Measurements from ENCODE around the gene STPG3. TPM values are rescaled to one million over a fixed set of nuclear protein-coding genes. Genes with fewer than 3 reads are reported as not detected.

The STPG3 gene
- total and polyA plus RNA-seq, 2 of the 13 experiments (the other 11 are each of a cell fraction or from before 2014, with no cell fraction given) = not detected

GRCh38 chr9:137221506-137222111 lies 29.5 kb upstream of the STPG3 start (continued):
- TF ChIP-seq HNRNPK (IDR thresholded peaks at IDR 0.05; ENCODE audit: low read depth, low read length, poor library complexity, severe bottlenecking) (peak; percentile 78), CENPBD1 (CRISPR knock-in tag; IDR thresholded peaks at IDR 0.05; ENCODE audit: borderline replicate concordance, low read depth) (no peak), ZFP36L2 (CRISPR knock-in tag; IDR thresholded peaks at IDR 0.05) (no peak), ZIK1 (CRISPR knock-in tag; IDR thresholded peaks at IDR 0.05; ENCODE audit: borderline replicate concordance, low read depth) (no peak), HMGA1 (CRISPR knock-in tag; conservative IDR thresholded peaks at IDR 0.05) (no peak), GPN1 (CRISPR knock-in tag; IDR thresholded peaks at IDR 0.05; ENCODE audit: borderline replicate concordance) (no peak), ZNF746 (CRISPR knock-in tag; IDR thresholded peaks at IDR 0.05) (peak; percentile 59; the same call in 1 of the 2 replicates), ELF4 (CRISPR knock-in tag; IDR thresholded peaks at IDR 0.05; ENCODE audit: borderline replicate concordance) (no peak), SNAPC2 (CRISPR knock-in tag; IDR thresholded peaks at IDR 0.05) (no peak), ZNF619 (CRISPR knock-in tag; IDR thresholded peaks at IDR 0.05) (no peak), ZNF784 (CRISPR knock-in tag; IDR thresholded peaks at IDR 0.05; ENCODE audit: borderline replicate concordance) (no peak), ATRX (CRISPR knock-in tag; IDR thresholded peaks at IDR 0.05; ENCODE audit: borderline replicate concordance) (no peak), ZNF441 (CRISPR knock-in tag; IDR thresholded peaks at IDR 0.05; ENCODE audit: borderline replicate concordance) (no peak), ZSCAN21 (CRISPR knock-in tag; IDR thresholded peaks at IDR 0.05; ENCODE audit: borderline replicate concordance) (no peak), TRIM24 (CRISPR knock-in tag; IDR thresholded peaks at IDR 0.05) (no peak), ZNF678 (CRISPR knock-in tag; IDR thresholded peaks at IDR 0.05) (no peak), EHMT2 (IDR thresholded peaks at IDR 0.05; ENCODE audit: borderline replicate concordance, low read depth, low read length) (no peak), ZNF773 (CRISPR knock-in tag; IDR thresholded peaks at IDR 0.05; ENCODE audit: borderline replicate concordance) (no peak), ZSCAN29 (CRISPR knock-in tag; conservative IDR thresholded peaks at IDR 0.05) (no peak), FOXP4 (CRISPR knock-in tag; IDR thresholded peaks at IDR 0.05) (no peak), DNMT1 (CRISPR knock-in tag; IDR thresholded peaks at IDR 0.05) (no peak), ATF7 (IDR thresholded peaks at IDR 0.05) (no peak), ATF7 (CRISPR knock-in tag; IDR thresholded peaks at IDR 0.05) (no peak), KLF13 (CRISPR knock-in tag; IDR thresholded peaks at IDR 0.05) (no peak), ZC3H13 (CRISPR knock-in tag; IDR thresholded peaks at IDR 0.05) (no peak), HNRNPH1 (optimal IDR thresholded peaks at IDR 0.05; ENCODE audit: low read depth, low read length) (no peak), ZNF12 (CRISPR knock-in tag; IDR thresholded peaks at IDR 0.05) (no peak), ATF1 (CRISPR knock-in tag; IDR thresholded peaks at IDR 0.05) (no peak)
- TF ChIP-seq, protein P1, sequence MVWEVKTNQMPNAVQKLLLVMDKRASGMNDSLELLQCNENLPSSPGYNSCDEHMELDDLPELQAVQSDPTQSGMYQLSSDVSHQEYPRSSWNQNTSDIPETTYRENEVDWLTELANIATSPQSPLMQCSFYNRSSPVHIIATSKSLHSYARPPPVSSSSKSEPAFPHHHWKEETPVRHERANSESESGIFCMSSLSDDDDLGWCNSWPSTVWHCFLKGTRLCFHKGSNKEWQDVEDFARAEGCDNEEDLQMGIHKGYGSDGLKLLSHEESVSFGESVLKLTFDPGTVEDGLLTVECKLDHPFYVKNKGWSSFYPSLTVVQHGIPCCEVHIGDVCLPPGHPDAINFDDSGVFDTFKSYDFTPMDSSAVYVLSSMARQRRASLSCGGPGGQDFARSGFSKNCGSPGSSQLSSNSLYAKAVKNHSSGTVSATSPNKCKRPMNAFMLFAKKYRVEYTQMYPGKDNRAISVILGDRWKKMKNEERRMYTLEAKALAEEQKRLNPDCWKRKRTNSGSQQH (CRISPR knock-in tag; IDR thresholded peaks at IDR 0.05; ENCODE audit: low read depth) = 0 out of 2 replicates have a peak, but pooled peaks have one; percentile 33

Data from HepG2 (cell line).